ENCODE data around the gene HMGN5. TPM values are rescaled to one million over a fixed set of nuclear protein-coding genes. Genes with fewer than 3 reads are reported as not detected.

The HMGN5 gene
- total RNA-seq, 1 donor from 2014 or later: 2.7 TPM

DNA sequence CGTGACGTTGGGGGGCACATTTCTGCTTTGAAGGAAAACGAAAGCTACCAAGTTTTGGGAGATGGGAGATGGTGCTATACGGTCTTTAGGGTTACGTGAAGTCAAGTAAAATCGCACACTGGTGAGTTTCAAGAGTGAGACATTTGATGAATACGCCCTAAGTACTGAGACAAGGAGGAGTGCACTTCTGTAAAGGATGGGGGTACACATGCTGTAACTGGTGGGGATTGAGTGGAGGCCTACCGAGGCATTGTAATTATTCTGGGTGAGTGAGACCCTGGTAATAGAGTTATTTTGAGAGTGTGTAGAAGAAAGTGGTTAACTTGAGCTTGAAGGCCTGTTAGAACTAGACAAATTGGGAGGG, 725 bp upstream of the HMGN5 start:
- H3K9me3 Mint-ChIP-seq (ENCODE audit: unreplicated experiment): peaks cover 17% of the 10 kb centered on the region
- H3K4me1 Mint-ChIP-seq (ENCODE audit: unreplicated experiment): peaks cover 23% of the 10 kb centered on the region
- no peaks in the 10 kb centered on the region for H3K27me3 Mint-ChIP-seq (ENCODE audit: unreplicated experiment)
- H3K36me3 Mint-ChIP-seq (ENCODE audit: unreplicated experiment): peaks cover 3% of the 10 kb centered on the region
- TF ChIP-seq, protein P1, sequence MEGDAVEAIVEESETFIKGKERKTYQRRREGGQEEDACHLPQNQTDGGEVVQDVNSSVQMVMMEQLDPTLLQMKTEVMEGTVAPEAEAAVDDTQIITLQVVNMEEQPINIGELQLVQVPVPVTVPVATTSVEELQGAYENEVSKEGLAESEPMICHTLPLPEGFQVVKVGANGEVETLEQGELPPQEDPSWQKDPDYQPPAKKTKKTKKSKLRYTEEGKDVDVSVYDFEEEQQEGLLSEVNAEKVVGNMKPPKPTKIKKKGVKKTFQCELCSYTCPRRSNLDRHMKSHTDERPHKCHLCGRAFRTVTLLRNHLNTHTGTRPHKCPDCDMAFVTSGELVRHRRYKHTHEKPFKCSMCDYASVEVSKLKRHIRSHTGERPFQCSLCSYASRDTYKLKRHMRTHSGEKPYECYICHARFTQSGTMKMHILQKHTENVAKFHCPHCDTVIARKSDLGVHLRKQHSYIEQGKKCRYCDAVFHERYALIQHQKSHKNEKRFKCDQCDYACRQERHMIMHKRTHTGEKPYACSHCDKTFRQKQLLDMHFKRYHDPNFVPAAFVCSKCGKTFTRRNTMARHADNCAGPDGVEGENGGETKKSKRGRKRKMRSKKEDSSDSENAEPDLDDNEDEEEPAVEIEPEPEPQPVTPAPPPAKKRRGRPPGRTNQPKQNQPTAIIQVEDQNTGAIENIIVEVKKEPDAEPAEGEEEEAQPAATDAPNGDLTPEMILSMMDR (IDR thresholded peaks at IDR 0.05): no peak
- DNase-seq (ENCODE audit: extremely low spot score, unreplicated experiment): no peak
- H3K27ac Mint-ChIP-seq (ENCODE audit: unreplicated experiment): peak overlapping the region; percentile 96
- H3K4me3 Mint-ChIP-seq (ENCODE audit: unreplicated experiment): peak overlapping the region; percentile 96

DNA sequence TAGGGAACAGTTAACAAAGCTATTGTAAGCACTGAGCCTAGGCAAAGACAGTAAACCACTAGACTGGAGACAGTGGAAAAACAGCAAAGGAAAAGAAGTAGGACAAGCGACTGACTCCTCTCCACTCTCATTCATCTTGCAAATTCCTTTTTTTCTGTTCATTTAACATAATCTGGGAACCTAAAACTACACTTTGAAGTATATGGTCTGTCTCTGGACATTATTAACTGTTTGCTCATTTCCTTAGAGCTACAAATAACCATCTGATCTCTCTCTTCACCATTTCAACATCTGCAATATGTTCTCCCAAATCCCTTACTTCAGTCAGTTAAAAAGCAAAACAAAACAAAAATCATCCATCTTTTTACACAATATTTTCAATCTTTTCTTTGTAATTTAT, 642 bp downstream of the HMGN5 start:
- H3K36me3 Mint-ChIP-seq (ENCODE audit: unreplicated experiment): peaks cover 3% of the 10 kb centered on the region
- no peak for DNase-seq (ENCODE audit: extremely low spot score, unreplicated experiment)
- H3K4me3 Mint-ChIP-seq (ENCODE audit: unreplicated experiment): peak overlapping the region; percentile 96
- TF ChIP-seq, protein P1 (IDR thresholded peaks at IDR 0.05): no peak
- H3K27ac Mint-ChIP-seq (ENCODE audit: unreplicated experiment): peak overlapping the region; percentile 96
- no peaks in the 10 kb centered on the region for H3K27me3 Mint-ChIP-seq (ENCODE audit: unreplicated experiment)
- H3K4me1 Mint-ChIP-seq (ENCODE audit: unreplicated experiment): peaks cover 23% of the 10 kb centered on the region
- H3K9me3 Mint-ChIP-seq (ENCODE audit: unreplicated experiment): peaks cover 14% of the 10 kb centered on the region

DNA sequence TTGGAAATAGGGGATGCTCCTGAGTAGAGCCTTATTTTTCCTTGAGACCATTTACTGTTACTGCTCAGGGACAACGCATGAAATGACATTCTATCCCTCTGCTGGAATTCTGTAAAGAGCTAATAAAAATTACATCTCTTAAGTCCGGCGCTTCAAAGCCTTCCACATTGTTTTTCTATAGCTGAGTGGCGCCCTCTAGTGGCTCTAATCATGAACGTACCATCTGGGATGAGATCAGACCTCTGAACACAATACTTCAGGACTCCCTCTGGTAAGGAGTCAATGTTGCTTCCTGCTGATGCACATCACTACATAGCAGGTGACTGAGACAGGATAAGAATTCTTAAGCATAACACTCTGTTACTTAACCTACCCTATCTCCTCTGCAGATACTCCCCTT, 6.0 kb downstream of the HMGN5 start:
- Mint-ChIP-seq H3K36me3 (ENCODE audit: unreplicated experiment) (no peaks in the 10 kb centered on the region), H3K4me3 (ENCODE audit: unreplicated experiment) (no peak overlapping the region), H3K27me3 (ENCODE audit: unreplicated experiment) (no peaks in the 10 kb centered on the region), H3K27ac (ENCODE audit: unreplicated experiment) (no peak overlapping the region), H3K9me3 (ENCODE audit: unreplicated experiment) (peaks cover 8% of the 10 kb centered on the region), H3K4me1 (ENCODE audit: unreplicated experiment) (peaks cover under 1% of the 10 kb centered on the region)
- TF ChIP-seq, protein P1 (IDR thresholded peaks at IDR 0.05): peak; percentile 53
- no peak for DNase-seq (ENCODE audit: extremely low spot score, unreplicated experiment)

DNA sequence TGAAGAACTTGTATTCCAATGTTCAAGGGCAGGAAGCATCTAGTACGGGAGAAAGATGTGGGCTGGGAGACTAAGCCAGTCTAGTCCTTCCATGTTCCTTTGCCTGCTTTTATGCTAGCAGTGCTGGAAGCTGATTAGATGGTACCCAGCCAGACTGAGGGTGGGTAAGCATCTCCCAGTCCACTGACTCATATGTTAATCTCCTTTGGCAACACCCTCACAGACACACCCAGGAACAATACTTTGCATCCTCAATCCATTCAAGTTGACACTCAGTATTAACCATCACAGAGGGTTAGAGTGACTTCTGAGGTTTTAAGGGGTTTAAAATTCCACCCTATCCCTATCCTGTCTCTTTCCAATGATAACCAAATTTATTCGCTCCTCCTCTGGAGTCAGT, 6.5 kb downstream of the HMGN5 start:
- DNase-seq (ENCODE audit: extremely low spot score, unreplicated experiment): no peak
- Mint-ChIP-seq H3K9me3 (ENCODE audit: unreplicated experiment) (peaks cover 8% of the 10 kb centered on the region), H3K27me3 (ENCODE audit: unreplicated experiment) (no peaks in the 10 kb centered on the region), H3K36me3 (ENCODE audit: unreplicated experiment) (no peaks in the 10 kb centered on the region), H3K4me3 (ENCODE audit: unreplicated experiment) (no peak overlapping the region), H3K27ac (ENCODE audit: unreplicated experiment) (no peak overlapping the region), H3K4me1 (ENCODE audit: unreplicated experiment) (no peaks in the 10 kb centered on the region)
- TF ChIP-seq, protein P1 (IDR thresholded peaks at IDR 0.05): no peak

DNA sequence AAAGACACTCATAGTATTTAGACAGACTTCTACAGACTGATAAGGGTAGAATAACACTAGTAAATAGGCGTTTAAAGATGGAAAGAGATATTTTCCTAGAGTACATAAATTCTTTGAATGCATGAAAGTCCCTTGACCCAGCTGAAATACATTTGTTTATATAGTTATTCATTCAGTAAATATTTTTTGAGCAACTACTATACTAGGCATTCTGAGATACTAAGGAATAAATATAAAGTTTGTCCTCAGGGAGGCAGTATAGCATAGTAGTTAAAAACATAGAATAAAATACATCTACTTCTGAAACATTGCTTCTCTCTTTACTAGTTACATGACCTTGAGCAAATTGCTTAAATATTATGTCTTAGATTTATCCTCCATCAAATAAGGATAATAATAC, 27.4 kb downstream of the HMGN5 start:
- no peaks in the 10 kb centered on the region for H3K36me3 Mint-ChIP-seq (ENCODE audit: unreplicated experiment)
- DNase-seq (ENCODE audit: extremely low spot score, unreplicated experiment): no peak
- TF ChIP-seq, protein P1 (IDR thresholded peaks at IDR 0.05): peak; percentile 48

More for the DNA sequence above, 27.4 kb downstream of the HMGN5 start:
- Mint-ChIP-seq H3K4me1 (ENCODE audit: unreplicated experiment) (no peaks in the 10 kb centered on the region), H3K27me3 (ENCODE audit: unreplicated experiment) (no peaks in the 10 kb centered on the region), H3K9me3 (ENCODE audit: unreplicated experiment) (peaks cover 8% of the 10 kb centered on the region), H3K27ac (ENCODE audit: unreplicated experiment) (no peak overlapping the region), H3K4me3 (ENCODE audit: unreplicated experiment) (no peak overlapping the region)
